ENCODE results near the gene LNPK. TPM values are rescaled to one million over a fixed set of nuclear protein-coding genes. Genes with fewer than 3 reads are reported as not detected.
"Not testable (repeated sequence)": the region's sequence is repeated elsewhere in the genome, so short reads cannot be mapped to it uniquely, and the experiment has no call there.

LNPK gene
- total and polyA plus RNA-seq, 9 donors = 5.4 to 40.3 (median 21.4) TPM

- H3K27ac ChIP-seq = no peak overlapping the region
- H3K9me3 ChIP-seq = no peaks in the 10 kb centered on the region
- 93 to 100% (median 99%) methylated on average over 2 of the region's 2 CpGs for WGBS, 3 donors
- H3K4me1 ChIP-seq (ENCODE audit: insufficient read depth) = no peaks in the 10 kb centered on the region
- TF ChIP-seq EP300 (IDR thresholded peaks at IDR 0.05) (no peak), POLR2A (IDR thresholded peaks at IDR 0.05) (no peak), CTCF (IDR thresholded peaks at IDR 0.05) (no peak)
- no peaks in the 10 kb centered on the region for H3K36me3 ChIP-seq
- no peak overlapping the region for H3K4me3 ChIP-seq
- no peaks in the 10 kb centered on the region for H3K27me3 ChIP-seq
- intact Hi-C loops (cut with DNase I) = no loop called here
- no peak for DNase-seq
These were observed 12.0 kb downstream of the LNPK start for GRCh38 chr2:175990099-175990498.

- WGBS, 3 donors = 96 to 99% (median 97%) methylated on average over 4 of the region's 4 CpGs
- intact Hi-C loops (cut with DNase I) = not testable (repeated sequence)
These were observed 14.9 kb downstream of the LNPK start for GRCh38 chr2:175987126-175987525.

GRCh38 chr2:175984846-175985245, 17.2 kb downstream of the LNPK start:
- TF ChIP-seq EP300 (IDR thresholded peaks at IDR 0.05) (no peak), CTCF (IDR thresholded peaks at IDR 0.05) (no peak), POLR2A (IDR thresholded peaks at IDR 0.05) (no peak)
- no peaks in the 10 kb centered on the region for H3K36me3 ChIP-seq
- no peaks in the 10 kb centered on the region for H3K9me3 ChIP-seq
- intact Hi-C loops (cut with DNase I) = no loop called here
- no peaks in the 10 kb centered on the region for H3K4me1 ChIP-seq (ENCODE audit: insufficient read depth)
- no peak overlapping the region for H3K27ac ChIP-seq
- no peak for DNase-seq
- H3K27me3 ChIP-seq = no peaks in the 10 kb centered on the region
- WGBS, 3 donors = 86 to 93% (median 92%) methylated on average over 2 of the region's 2 CpGs
- no peak overlapping the region for H3K4me3 ChIP-seq

More at GRCh38 chr2:175987126-175987525, 14.9 kb downstream of the LNPK start:
- not testable (repeated sequence) for H3K4me1 ChIP-seq (ENCODE audit: insufficient read depth); H3K4me3 ChIP-seq; H3K36me3 ChIP-seq; H3K27me3 ChIP-seq; H3K9me3 ChIP-seq; H3K27ac ChIP-seq; DNase-seq

- Histone ChIP-seq H3K36me3 (no peaks in the 10 kb centered on the region), H3K27ac (no peak overlapping the region), H3K4me3 (no peak overlapping the region), H3K9me3 (no peaks in the 10 kb centered on the region), H3K4me1 (ENCODE audit: insufficient read depth) (no peaks in the 10 kb centered on the region), H3K27me3 (no peaks in the 10 kb centered on the region)
- intact Hi-C loops (cut with DNase I) = no loop called here
- no peak for DNase-seq
- 84 to 100% (median 97%) methylated on average over 1 of the region's 1 CpG for WGBS, 3 donors
- TF ChIP-seq POLR2A (IDR thresholded peaks at IDR 0.05) (no peak), CTCF (IDR thresholded peaks at IDR 0.05) (no peak), EP300 (IDR thresholded peaks at IDR 0.05) (no peak)
These were observed 20.5 kb downstream of the LNPK start for GRCh38 chr2:175981551-175981950.

- H3K9me3 ChIP-seq = no peaks in the 10 kb centered on the region
- WGBS, 3 donors = 89 to 95% (median 91%) methylated on average over 2 of the region's 2 CpGs
- no peak overlapping the region for H3K27ac ChIP-seq
- H3K4me3 ChIP-seq = no peak overlapping the region
- H3K36me3 ChIP-seq = no peaks in the 10 kb centered on the region
- intact Hi-C loops (cut with DNase I) = no loop called here
- no peaks in the 10 kb centered on the region for H3K27me3 ChIP-seq
- TF ChIP-seq POLR2A (IDR thresholded peaks at IDR 0.05) (no peak), CTCF (IDR thresholded peaks at IDR 0.05) (no peak), EP300 (IDR thresholded peaks at IDR 0.05) (no peak)
- no peaks in the 10 kb centered on the region for H3K4me1 ChIP-seq (ENCODE audit: insufficient read depth)
- DNase-seq = no peak
These were observed 25.5 kb downstream of the LNPK start for GRCh38 chr2:175976391-175977157.

Measured in ovary (tissue), 9 donors.